ENCODE results near the gene POGZ.
"Not testable (repeated sequence)": the region's sequence is repeated elsewhere in the genome, so short reads cannot be mapped to it uniquely, and the experiment has no call there.

The POGZ gene

GRCh38 chr1:151477066-151477465 lies 17.8 kb upstream of the POGZ start:
- DNase-seq: no peak

GRCh38 chr1:151476083-151476482 lies 16.8 kb upstream of the POGZ start:
- no peak for DNase-seq

GRCh38 chr1:151475175-151475574 lies 15.9 kb upstream of the POGZ start:
- DNase-seq: no peak

GRCh38 chr1:151474745-151475144 lies 15.5 kb upstream of the POGZ start:
- no peak for DNase-seq

- DNase-seq: peak; percentile 50
Measured at GRCh38 chr1:151472856-151473731, 13.8 kb upstream of the POGZ start.

GRCh38 chr1:151465026-151465425 lies 5.7 kb upstream of the POGZ start:
- no peak for DNase-seq

GRCh38 chr1:151461694-151462093 lies 2.4 kb upstream of the POGZ start:
- no peak for DNase-seq

- peak; percentile 80 for DNase-seq
Measured at GRCh38 chr1:151458802-151459330, 428 bp downstream of the POGZ start.

GRCh38 chr1:151457911-151458801 lies 1.1 kb downstream of the POGZ start:
- peak; percentile 95 for DNase-seq

GRCh38 chr1:151455966-151456365 lies 3.3 kb downstream of the POGZ start:
- no peak for DNase-seq

- no peak for DNase-seq
Measured at GRCh38 chr1:151455231-151455630, 4.1 kb downstream of the POGZ start.

GRCh38 chr1:151447696-151448095 lies 11.6 kb downstream of the POGZ start:
- DNase-seq: no peak

GRCh38 chr1:151444783-151445177 lies 14.5 kb downstream of the POGZ start:
- no peak for DNase-seq

GRCh38 chr1:151443846-151444782 lies 15.2 kb downstream of the POGZ start:
- peak; percentile 86 for DNase-seq

GRCh38 chr1:151437396-151437795 lies 21.9 kb downstream of the POGZ start:
- DNase-seq: not testable (repeated sequence)

- DNase-seq: no peak
Measured at GRCh38 chr1:151436985-151437384, 22.3 kb downstream of the POGZ start.

GRCh38 chr1:151435174-151435573 lies 24.1 kb downstream of the POGZ start:
- DNase-seq: no peak

- DNase-seq: not testable (repeated sequence)
Measured at GRCh38 chr1:151433827-151434226, 25.5 kb downstream of the POGZ start.

- no peak for DNase-seq
Measured at GRCh38 chr1:151428068-151428467, 31.2 kb downstream of the POGZ start.

- no peak for DNase-seq
Measured at GRCh38 chr1:151425103-151425502, 34.2 kb downstream of the POGZ start.

- no peak for DNase-seq
Measured at GRCh38 chr1:151419819-151420218, 39.5 kb downstream of the POGZ start.

- no peak for DNase-seq
Measured at GRCh38 chr1:151418081-151418480, 41.2 kb downstream of the POGZ start.

All from NCI-H345 (cell line).